ENCODE measurements around the gene UGT8. TPM values are rescaled to one million over a fixed set of nuclear protein-coding genes. Genes with fewer than 3 reads are reported as not detected.

UGT8 gene
- total and polyA plus RNA-seq, 2 donors (not counting 1 experiment from before 2014, with no cell fraction given) = 4.2 to 24.0 TPM

DNA sequence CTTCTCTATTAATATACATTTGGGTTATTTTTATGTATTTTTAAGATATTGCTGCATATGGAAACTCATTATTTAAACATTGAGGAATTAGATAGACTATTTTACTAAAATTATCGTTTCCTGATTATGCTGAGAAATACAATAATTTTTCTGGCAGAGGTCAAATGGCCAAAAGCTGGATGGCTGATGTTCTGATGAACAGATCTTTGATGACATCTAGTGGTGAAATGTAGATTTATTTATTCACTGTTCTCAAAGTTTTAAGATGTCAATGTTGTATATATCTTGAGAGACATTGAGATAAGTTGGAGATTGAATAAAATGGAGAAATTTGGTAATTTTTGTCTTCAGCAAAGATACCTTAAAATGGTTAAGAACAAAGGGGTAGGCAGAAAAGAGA, 96.2 kb downstream of the UGT8 start:
- Histone ChIP-seq H3K4me3 (ENCODE audit: control extremely low read depth in 1 of 5, extremely low read depth in 1 of 5, insufficient read depth in 1 of 5, low read depth in 2 of 5, low read length in 4 of 5) (no peak overlapping the region), H3K27ac (ENCODE audit: low read length in 2 of 2) (no peak overlapping the region), H3K4me1 (ENCODE audit: control insufficient read depth in 2 of 2, insufficient read depth in 2 of 2, low read length in 2 of 2) (peaks cover 0 to 6% of the 10 kb centered on the region in 2 donors), H3K79me2 (ENCODE audit: control insufficient read depth, insufficient read depth, low read length) (no peaks in the 10 kb centered on the region), H3K36me3 (replicated peaks in 1 of 2; ENCODE audit: control extremely low read depth in 1 of 2, control insufficient read depth in 1 of 2, extremely low read depth in 1 of 2, insufficient read depth in 2 of 2, low read length in 1 of 2) (no peaks in the 10 kb centered on the region), H3K9ac (ENCODE audit: low read length) (no peak overlapping the region), H4K20me1 (ENCODE audit: control insufficient read depth, insufficient read depth, low read length, poor library complexity, severe bottlenecking) (no peaks in the 10 kb centered on the region), H3K27me3 (replicated peaks in 1 of 4; ENCODE audit: control extremely low read depth in 1 of 4, control insufficient read depth in 3 of 4, insufficient read depth in 4 of 4, low read length in 3 of 4) (no peaks in the 10 kb centered on the region), H2AFZ (ENCODE audit: insufficient read depth, low read depth, low read length, poor library complexity, severe bottlenecking) (no peak overlapping the region), H3K4me2 (replicated peaks; ENCODE audit: low read depth, low read length, poor library complexity, severe bottlenecking) (no peak overlapping the region), H3K9me3 (ENCODE audit: control extremely low read depth in 1 of 3, control insufficient read depth in 2 of 3, insufficient read depth in 1 of 3, low read length in 2 of 3) (no peaks in the 10 kb centered on the region)
- H3K4me1 Mint-ChIP-seq = peaks cover 15% of the 10 kb centered on the region
- TF ChIP-seq, protein P1, sequence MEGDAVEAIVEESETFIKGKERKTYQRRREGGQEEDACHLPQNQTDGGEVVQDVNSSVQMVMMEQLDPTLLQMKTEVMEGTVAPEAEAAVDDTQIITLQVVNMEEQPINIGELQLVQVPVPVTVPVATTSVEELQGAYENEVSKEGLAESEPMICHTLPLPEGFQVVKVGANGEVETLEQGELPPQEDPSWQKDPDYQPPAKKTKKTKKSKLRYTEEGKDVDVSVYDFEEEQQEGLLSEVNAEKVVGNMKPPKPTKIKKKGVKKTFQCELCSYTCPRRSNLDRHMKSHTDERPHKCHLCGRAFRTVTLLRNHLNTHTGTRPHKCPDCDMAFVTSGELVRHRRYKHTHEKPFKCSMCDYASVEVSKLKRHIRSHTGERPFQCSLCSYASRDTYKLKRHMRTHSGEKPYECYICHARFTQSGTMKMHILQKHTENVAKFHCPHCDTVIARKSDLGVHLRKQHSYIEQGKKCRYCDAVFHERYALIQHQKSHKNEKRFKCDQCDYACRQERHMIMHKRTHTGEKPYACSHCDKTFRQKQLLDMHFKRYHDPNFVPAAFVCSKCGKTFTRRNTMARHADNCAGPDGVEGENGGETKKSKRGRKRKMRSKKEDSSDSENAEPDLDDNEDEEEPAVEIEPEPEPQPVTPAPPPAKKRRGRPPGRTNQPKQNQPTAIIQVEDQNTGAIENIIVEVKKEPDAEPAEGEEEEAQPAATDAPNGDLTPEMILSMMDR (IDR thresholded peaks at IDR 0.05) = peak; percentile 86
- no peak for TF ChIP-seq EZH2 (IDR thresholded peaks at IDR 0.05; ENCODE audit: borderline replicate concordance, insufficient read depth, low read depth, low read length, poor library complexity, severe bottlenecking)
- ATAC-seq (ENCODE audit: low read depth) (no peak), DNase-seq (peak; percentile 54)
- WGBS (ENCODE audit: insufficient coverage) = no CpG with 5 or more reads among the region's 1 CpG
- no peak overlapping the region for H3K4me3 Mint-ChIP-seq
- intact Hi-C loops (cut with micrococcal nuclease) = loop anchor here (1.0 to 2.0 kb wide), 3 partner anchors 35 to 1300 kb away; no protein-coding TSS in a partner anchor
- CTCF ChIA-PET = interaction anchor here (0.9 to 4.9 kb wide), 9 partner anchors 26 to 1300 kb away, joined by 3 to 34 read pairs (median 8); no protein-coding TSS in a partner anchor
- POLR2A ChIA-PET = no interaction called here
- no peak overlapping the region for H3K27ac Mint-ChIP-seq
- H3K9me3 Mint-ChIP-seq (ENCODE audit: insufficient read depth) = no peaks in the 10 kb centered on the region
- H3K27me3 Mint-ChIP-seq = no peaks in the 10 kb centered on the region

DNA sequence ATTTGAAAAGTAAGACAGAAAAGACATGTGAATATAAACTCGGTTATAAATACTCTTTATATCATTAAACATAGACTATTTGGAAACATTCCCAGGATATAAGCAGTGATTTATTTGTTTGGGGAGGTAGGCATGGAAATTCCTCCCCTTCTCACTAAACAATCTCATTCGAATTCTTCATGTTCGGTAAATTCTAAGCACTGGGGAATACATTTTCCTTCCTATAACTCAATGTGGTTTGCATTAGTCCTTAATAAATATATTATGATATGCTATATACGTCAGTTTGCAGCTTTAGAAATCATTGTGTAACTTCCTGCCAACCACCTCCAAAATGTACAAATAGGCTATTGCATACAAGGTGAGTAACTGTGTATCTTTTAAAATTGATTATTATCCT, 99.6 kb downstream of the UGT8 start:
- H3K27ac ChIP-seq (ENCODE audit: low read length in 2 of 2) = no peak overlapping the region
- no peaks in the 10 kb centered on the region for H3K9me3 Mint-ChIP-seq (ENCODE audit: insufficient read depth)
- H3K4me2 ChIP-seq (replicated peaks; ENCODE audit: low read depth, low read length, poor library complexity, severe bottlenecking) = no peak overlapping the region
- H3K27me3 ChIP-seq (replicated peaks in 1 of 4; ENCODE audit: control extremely low read depth in 1 of 4, control insufficient read depth in 3 of 4, insufficient read depth in 4 of 4, low read length in 3 of 4) = no peaks in the 10 kb centered on the region
- no CpG with 5 or more reads among the region's 4 CpGs for WGBS (ENCODE audit: insufficient coverage)
- H3K27ac Mint-ChIP-seq = no peak overlapping the region
- ChIA-PET CTCF (interaction anchor here (0.8 to 1.2 kb wide), 2 partner anchors 39 to 313 kb away, joined by 3 read pairs; no protein-coding TSS in a partner anchor), POLR2A (no interaction called here)
- intact Hi-C loops (cut with micrococcal nuclease) = no loop called here
- no peaks in the 10 kb centered on the region for H3K9me3 ChIP-seq (ENCODE audit: control extremely low read depth in 1 of 3, control insufficient read depth in 2 of 3, insufficient read depth in 1 of 3, low read length in 2 of 3)
- H3K36me3 ChIP-seq (replicated peaks in 1 of 2; ENCODE audit: control extremely low read depth in 1 of 2, control insufficient read depth in 1 of 2, extremely low read depth in 1 of 2, insufficient read depth in 2 of 2, low read length in 1 of 2) = no peaks in the 10 kb centered on the region
- H3K27me3 Mint-ChIP-seq = no peaks in the 10 kb centered on the region
- no peak for ATAC-seq (ENCODE audit: low read depth)
- no peak overlapping the region for H3K9ac ChIP-seq (ENCODE audit: low read length)
- no peaks in the 10 kb centered on the region for H3K79me2 ChIP-seq (ENCODE audit: control insufficient read depth, insufficient read depth, low read length)
- H3K4me1 Mint-ChIP-seq = no peaks in the 10 kb centered on the region
- no peak overlapping the region for H3K4me3 Mint-ChIP-seq
- no peak for DNase-seq
- H2AFZ ChIP-seq (ENCODE audit: insufficient read depth, low read depth, low read length, poor library complexity, severe bottlenecking) = no peak overlapping the region
- H4K20me1 ChIP-seq (ENCODE audit: control insufficient read depth, insufficient read depth, low read length, poor library complexity, severe bottlenecking) = no peaks in the 10 kb centered on the region
- TF ChIP-seq, protein P1 (IDR thresholded peaks at IDR 0.05) = no peak
- no peak for TF ChIP-seq EZH2 (IDR thresholded peaks at IDR 0.05; ENCODE audit: borderline replicate concordance, insufficient read depth, low read depth, low read length, poor library complexity, severe bottlenecking)
- H3K4me1 ChIP-seq (ENCODE audit: control insufficient read depth in 2 of 2, insufficient read depth in 2 of 2, low read length in 2 of 2) = no peaks in the 10 kb centered on the region
- H3K4me3 ChIP-seq (ENCODE audit: control extremely low read depth in 1 of 5, extremely low read depth in 1 of 5, insufficient read depth in 1 of 5, low read depth in 2 of 5, low read length in 4 of 5) = no peak overlapping the region

All from B cell (primary cell).